ENCODE data around the gene NMRAL1.

Gene NMRAL1

GRCh38 chr16:4505356-4506147 lies 31.1 kb upstream of the NMRAL1 start:
- no peak for DNase-seq (ENCODE audit: low spot score)

GRCh38 chr16:4501071-4501478 lies 26.6 kb upstream of the NMRAL1 start:
- DNase-seq (ENCODE audit: low spot score), result no peak

GRCh38 chr16:4500272-4500671 lies 25.8 kb upstream of the NMRAL1 start:
- no peak for DNase-seq (ENCODE audit: low spot score)

GRCh38 chr16:4499196-4499555 lies 24.8 kb upstream of the NMRAL1 start:
- no peak for DNase-seq (ENCODE audit: low spot score)

- no peak for DNase-seq (ENCODE audit: low spot score)
These were observed 24.2 kb upstream of the NMRAL1 start for GRCh38 chr16:4498546-4499195.

DNA sequence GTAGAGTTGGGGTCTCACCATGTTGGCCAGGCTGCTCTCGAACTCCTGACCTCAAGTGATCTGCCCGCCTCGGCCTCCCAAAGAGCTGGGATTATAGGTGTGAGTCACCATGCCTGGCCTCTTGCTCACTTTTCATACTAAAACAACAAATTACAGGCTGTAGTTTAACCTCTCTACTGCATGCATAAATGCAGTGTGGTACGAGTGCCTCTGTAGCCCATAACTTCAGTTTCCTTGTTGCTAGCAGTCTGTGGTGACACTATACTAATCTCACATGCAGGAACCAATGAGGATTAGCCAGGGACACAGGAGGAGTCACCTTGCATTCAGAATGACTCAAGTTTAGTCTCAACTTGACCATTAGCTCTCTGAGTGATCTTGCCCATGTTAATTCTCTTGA lies 21.9 kb upstream of the NMRAL1 start:
- DNase-seq (ENCODE audit: low spot score), result no peak

DNA sequence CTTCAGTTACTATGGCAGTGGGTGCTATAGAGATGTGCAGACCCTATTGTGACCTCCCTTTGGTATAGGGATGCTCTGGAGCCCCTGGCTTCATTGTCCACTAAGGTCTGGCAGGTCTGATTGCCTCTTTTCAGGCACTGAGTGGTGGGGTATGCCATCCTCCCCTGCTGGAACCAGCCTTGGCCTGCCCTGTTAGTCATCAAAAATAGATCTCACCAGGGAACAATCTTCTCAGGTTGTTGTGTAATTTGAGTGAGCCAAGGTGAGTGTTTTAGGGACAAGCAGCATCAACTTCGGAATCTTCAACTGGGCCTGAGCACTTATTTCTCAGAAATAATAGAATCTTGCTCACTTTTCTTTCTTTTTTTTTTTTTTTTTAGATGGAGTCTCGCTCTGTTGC lies 21.3 kb upstream of the NMRAL1 start:
- no peak for DNase-seq (ENCODE audit: low spot score)

DNA sequence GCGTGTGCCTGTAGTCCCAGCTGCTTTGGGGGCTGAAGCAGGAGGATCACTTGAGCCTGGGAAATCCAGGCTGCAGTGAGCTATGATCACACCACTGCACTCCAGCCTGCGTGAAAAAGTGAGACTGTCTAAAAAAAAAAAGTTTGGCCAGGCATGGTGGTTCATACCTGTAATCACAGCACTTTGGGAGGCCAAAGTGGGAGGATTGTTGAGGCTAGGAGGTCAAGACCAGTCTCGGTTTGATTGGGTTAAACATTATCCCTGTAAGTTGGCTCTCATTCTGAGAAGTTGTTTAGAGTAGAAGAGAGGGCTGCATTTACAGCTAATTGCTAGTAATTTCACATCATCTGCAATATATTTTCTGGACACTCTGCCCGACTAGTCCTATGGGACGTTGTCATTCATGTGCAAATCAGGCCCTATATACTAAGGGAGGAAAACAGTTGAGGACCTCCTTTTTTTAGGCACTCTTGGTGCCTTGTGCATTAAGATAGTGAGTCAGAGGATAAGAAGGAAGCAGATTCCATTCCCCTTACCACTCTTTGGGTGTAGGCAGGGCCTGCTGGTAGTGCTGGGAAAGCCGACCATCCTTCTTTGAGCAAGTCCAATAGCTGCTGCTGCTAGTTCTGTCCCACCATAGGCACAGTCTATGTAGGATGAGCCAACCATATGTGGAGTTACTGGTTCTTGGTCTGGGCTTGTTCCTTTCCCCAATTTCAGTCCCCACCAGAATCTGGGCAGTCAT lies 20.5 kb upstream of the NMRAL1 start:
- no peak for DNase-seq (ENCODE audit: low spot score)

DNA sequence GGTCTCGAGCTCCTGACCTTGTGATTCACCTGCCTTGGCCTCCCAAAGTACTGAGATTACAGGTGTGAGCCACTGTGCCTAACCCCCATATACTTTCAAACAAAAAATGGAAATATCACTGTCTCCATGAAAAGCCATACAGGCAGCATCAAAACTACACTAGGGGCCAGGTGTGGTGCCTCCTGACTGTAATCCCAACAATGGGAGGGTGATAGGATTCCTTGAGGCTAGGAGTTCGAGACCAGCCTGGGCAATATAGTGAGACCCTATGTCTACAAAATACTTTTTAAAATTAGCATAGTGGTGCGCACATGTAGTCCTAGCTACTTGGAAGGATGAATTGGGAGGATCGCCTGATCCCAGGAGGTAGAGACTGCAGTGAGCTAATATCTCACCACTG lies 17.5 kb upstream of the NMRAL1 start:
- DNase-seq (ENCODE audit: low spot score), result no peak

GRCh38 chr16:4489030-4489429 lies 14.6 kb upstream of the NMRAL1 start:
- DNase-seq (ENCODE audit: low spot score), result no peak

DNA sequence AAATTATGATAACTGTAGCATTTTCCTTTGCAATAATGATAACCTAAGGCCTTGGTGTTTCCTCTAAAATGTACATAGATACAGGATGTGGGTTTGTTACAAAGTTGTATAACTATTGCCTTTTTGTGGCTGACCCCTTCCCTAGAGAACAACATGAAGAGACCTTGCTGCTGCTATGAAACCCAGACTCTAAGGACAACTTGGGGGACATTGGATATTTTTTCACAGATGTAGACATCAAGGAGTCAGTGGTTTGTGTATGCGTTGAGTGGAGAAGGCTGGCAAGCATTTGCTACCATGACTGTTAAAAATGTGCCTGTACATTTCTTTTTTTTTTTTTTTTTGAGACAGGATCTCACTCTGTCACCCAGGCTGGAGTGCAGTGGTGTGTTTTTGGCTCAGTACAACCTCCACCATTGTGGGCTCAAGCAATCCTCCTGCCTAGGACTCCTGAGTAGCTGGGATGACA lies 14.1 kb upstream of the NMRAL1 start:
- no peak for DNase-seq (ENCODE audit: low spot score)

DNA sequence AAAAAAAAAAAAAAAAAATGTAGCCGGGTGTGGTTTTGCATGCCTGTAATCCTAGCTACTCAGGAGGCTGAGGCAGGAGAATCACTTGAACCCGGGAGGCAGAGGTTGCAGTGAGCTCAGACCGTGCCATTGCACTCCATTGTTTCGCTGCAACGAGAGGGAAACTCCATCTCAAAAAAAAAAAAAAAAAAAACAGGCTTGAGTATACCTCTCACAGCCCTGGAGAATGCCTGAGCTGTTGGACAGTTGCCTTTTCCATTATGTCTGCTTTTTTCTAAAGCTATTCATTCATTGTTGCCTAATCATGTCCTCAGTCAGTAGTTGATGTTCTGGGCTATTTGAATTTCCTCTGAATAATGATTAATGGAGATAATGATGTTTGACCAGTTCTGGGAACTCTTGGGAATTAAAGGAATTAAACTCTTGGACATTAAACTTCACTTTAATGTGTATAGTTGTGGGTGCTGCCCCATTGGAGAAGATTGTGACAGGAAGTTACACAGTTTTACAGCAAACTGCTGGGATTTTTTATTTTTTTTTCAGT lies 13.6 kb upstream of the NMRAL1 start:
- no peak for DNase-seq (ENCODE audit: low spot score)

- no peak for DNase-seq (ENCODE audit: low spot score)
These were observed 11.9 kb upstream of the NMRAL1 start for GRCh38 chr16:4486126-4486893.

- no peak for DNase-seq (ENCODE audit: low spot score)
These were observed 7.5 kb upstream of the NMRAL1 start for GRCh38 chr16:4481963-4482362.

DNA sequence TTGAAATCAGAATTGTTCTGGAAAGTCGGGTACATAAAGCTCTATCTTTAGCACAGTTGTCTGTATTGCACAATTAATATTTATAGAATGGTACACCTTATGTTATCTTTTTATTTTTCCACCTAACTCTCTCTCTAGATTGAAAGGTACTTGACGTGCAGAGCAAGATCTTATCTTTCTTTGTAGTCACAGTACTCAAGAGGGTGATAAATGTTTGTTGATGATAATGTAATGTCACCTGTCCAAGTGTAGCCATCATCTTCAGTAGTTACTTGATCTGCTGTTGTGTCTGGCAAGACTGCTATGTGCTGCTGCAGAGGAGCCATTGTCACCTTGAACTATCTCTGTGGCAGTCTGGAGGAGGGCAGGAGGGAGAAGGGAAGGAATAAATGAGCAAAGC lies 7.1 kb upstream of the NMRAL1 start:
- DNase-seq (ENCODE audit: low spot score), result no peak

- DNase-seq (ENCODE audit: low spot score), result no peak
These were observed 3.5 kb upstream of the NMRAL1 start for GRCh38 chr16:4477966-4478365.

DNA sequence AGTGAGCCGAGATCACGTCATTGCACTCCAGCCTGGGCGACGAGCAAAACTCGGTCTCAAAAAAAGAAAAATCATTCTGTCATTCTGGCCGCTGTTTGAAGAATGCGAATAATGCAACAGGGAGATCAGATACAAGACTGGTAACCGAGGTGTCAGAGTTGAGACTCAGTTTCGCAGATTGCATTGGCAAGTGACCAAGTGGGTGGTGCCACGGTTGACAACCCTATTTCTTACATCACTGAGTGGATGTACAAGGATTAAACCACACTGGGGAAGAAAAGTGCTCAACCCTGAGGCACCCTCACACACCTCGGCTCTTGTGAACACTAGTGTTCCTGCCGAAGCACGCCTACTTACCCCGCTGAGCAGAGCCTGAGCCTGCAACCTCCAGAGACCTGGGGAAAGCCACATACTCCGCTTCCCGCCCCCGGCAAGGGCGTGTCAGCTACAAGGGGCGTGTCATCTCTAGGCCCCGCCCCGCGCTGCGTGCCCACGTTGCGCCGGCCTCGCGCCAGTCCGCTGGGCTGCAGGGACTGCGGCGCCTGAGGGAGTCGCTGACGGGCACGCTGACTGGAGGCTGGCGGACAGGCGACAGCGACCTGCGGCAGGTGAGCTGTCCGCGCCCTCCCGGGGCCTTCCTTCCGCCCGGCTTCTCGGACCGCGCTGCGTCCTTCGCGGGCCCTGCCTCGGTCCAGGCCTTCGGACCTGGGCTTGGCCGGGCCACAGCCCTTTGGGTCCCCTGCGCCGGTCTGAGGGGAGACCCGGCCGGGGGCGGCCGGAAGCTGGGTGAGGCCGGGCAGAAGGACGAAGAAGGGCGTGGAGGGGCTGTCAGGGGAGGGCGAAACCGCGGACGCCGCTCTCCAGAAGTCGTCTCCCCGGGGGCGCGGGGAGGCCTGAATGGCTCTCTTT lies 1.7 kb upstream of the NMRAL1 start, which contains the start of gene HMOX2:
Gene HMOX2 (plus strand): TSS at position 519 of the 909 bp plus-strand sequence. CDS start 29,127 bp downstream, outside the sequence.
- DNase-seq (ENCODE audit: low spot score), result peak; percentile 81

DNA sequence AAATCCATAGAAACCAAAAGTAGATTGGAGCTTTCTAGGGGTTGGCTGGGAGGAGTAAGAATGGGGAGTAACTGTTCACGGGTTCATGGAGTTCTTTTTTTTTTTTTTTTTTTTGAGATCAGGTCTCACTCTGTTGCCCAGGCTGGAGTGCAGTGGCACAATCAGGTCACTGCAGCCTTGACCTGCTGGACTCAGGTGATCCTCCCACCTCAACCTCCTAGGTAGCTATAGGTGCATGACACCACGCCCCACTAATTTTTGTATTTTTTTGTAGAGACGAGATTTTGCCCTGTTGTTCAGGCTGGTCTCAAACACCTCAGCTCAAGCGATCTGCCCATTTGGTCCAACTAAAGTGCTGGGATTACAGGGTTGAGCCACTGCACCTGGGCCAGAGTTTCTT lies 1.5 kb downstream of the NMRAL1 start:
- no peak for DNase-seq (ENCODE audit: low spot score)

- DNase-seq (ENCODE audit: low spot score), result no peak
These were observed 2.6 kb downstream of the NMRAL1 start for GRCh38 chr16:4471869-4472268.

- DNase-seq (ENCODE audit: low spot score), result no peak
These were observed 5.5 kb downstream of the NMRAL1 start for GRCh38 chr16:4468972-4469371.

GRCh38 chr16:4467916-4468315 lies 6.5 kb downstream of the NMRAL1 start:
- DNase-seq (ENCODE audit: low spot score), result no peak
